ENCODE data around the gene LRRK1.

LRRK1 gene

GRCh38 chr15:101003081-101003480 lies 83.9 kb downstream of the LRRK1 start:
- no peak overlapping the region for H3K27ac ChIP-seq
- TF ChIP-seq ZFX (IDR thresholded peaks at IDR 0.05): no peak
- no peak for TF ChIP-seq CTCF (conservative IDR thresholded peaks at IDR 0.05)

GRCh38 chr15:101003706-101004105 lies 84.5 kb downstream of the LRRK1 start:
- no peak overlapping the region for H3K27ac ChIP-seq
- no peak for TF ChIP-seq CTCF (conservative IDR thresholded peaks at IDR 0.05)
- TF ChIP-seq ZFX (IDR thresholded peaks at IDR 0.05): no peak

GRCh38 chr15:101004500-101004899 lies 85.3 kb downstream of the LRRK1 start:
- TF ChIP-seq ZFX (IDR thresholded peaks at IDR 0.05) (no peak), CTCF (conservative IDR thresholded peaks at IDR 0.05) (no peak)
- H3K27ac ChIP-seq: no peak overlapping the region

GRCh38 chr15:101004986-101005747 lies 86.0 kb downstream of the LRRK1 start:
- no peak overlapping the region for H3K27ac ChIP-seq
- TF ChIP-seq CTCF (conservative IDR thresholded peaks at IDR 0.05) (no peak), ZFX (IDR thresholded peaks at IDR 0.05) (no peak)

- H3K27ac ChIP-seq: no peak overlapping the region
- TF ChIP-seq ZFX (IDR thresholded peaks at IDR 0.05) (no peak), CTCF (conservative IDR thresholded peaks at IDR 0.05) (peak; percentile 96)
Observed at GRCh38 chr15:101006931-101007691, 88.0 kb downstream of the LRRK1 start.

DNA sequence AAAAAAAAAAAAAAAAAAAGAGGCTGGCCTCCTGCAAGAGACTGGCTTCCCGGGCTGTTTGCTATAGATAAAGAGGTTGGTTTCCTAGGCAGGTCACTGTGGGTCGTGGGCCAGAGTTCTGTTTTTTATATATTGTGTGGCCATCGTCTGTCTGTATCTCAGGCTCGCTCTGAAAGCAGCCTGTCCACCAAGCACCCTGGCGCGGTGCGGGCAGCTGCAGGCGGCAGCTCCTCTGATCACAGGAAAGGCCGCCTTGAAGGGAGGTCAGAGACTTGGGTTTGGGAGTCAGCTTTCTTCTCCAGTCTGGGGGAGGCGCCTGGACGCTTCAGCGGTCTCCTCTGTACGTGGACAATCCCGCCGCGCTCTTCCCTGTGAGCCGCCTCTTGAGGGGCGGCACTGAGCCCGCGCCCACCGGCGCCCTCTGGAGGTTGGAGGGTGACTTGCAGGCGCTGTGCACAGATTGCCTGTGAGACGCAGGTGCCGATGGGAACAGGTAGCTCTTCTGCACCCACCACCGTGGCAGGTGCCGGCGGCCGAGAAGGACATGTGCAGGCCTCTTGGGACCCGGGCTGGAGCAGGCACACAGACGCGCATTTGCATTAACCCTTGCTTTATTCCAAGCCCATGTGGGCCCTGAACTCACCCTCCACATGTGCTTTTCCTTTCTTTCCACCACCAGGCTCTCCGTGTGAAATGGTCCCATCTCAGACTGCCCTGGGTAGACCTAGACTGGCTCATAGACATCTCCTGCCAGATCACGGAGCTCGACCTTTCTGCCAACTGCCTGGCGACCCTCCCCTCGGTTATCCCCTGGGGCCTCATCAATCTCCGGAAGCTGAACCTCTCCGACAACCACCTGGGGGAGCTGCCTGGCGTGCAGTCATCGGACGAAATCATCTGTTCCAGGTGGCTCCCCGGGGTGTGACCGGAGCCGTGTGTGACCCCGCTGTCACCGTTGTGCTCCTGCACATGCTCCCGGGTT lies 89.3 kb downstream of the LRRK1 start:
- H3K27ac ChIP-seq: peak overlapping the region; percentile 15; the same call in 1 of the 2 replicates
- TF ChIP-seq CTCF (conservative IDR thresholded peaks at IDR 0.05) (peak; percentile 99), ZFX (IDR thresholded peaks at IDR 0.05) (no peak)

Data from C4-2B (cell line).